GM21515 (cell line): Measurements from ENCODE around the gene TMEM41B.
A peak's percentile ranks its signal among the peaks of the same experiment; 100 is the strongest.
"Not testable (repeated sequence)": the region's sequence is repeated elsewhere in the genome, so short reads cannot be mapped to it uniquely, and the experiment has no call there.

ENCODE experiments used
- ATAC-seq: cut with Tn5 transposase; IDR thresholded peaks from one replicate; pipeline ENCODE4 v1.9.1; 2021; ENCODE audit not compliant: unreplicated experiment

The TMEM41B gene

DNA sequence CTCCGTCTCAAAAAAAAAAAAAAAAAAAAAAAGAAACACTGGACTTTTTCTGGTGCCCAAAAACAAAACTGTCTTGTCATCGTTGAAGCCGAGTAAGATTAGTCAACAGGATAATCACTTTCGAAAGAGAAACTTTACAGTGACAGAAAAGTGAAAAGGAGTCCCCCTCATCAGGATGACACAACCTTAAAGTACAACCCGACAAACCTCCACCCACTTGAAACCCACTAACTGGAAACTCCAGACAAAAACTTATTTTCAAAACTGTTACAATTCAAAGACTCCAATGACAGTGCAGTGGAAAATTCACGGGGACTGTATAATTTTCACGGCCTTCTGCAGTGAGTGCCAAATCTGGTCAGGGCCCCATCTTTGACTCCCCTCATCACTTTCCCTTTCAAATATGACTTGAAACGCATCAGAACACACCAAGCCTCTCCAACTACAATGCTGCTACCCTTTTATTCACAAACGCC, 50.5 kb downstream of the TMEM41B start:
- ATAC-seq, result peak; percentile 62

DNA sequence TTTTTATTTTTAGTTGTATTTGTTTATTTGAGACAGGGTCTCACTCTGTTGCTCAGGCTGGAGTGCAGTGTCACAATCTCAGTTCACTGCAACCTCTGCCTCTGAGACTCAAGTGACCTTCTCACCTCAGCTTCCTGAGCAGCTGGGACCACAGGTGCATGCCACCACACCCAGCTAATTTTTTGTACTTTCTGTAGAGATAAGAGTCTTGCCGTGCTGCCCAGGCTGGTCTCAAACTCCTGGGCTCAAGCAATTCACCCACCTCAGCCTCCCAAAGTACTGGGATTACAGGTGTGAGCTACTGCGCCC, 53.6 kb downstream of the TMEM41B start:
- not testable (repeated sequence) for ATAC-seq

DNA sequence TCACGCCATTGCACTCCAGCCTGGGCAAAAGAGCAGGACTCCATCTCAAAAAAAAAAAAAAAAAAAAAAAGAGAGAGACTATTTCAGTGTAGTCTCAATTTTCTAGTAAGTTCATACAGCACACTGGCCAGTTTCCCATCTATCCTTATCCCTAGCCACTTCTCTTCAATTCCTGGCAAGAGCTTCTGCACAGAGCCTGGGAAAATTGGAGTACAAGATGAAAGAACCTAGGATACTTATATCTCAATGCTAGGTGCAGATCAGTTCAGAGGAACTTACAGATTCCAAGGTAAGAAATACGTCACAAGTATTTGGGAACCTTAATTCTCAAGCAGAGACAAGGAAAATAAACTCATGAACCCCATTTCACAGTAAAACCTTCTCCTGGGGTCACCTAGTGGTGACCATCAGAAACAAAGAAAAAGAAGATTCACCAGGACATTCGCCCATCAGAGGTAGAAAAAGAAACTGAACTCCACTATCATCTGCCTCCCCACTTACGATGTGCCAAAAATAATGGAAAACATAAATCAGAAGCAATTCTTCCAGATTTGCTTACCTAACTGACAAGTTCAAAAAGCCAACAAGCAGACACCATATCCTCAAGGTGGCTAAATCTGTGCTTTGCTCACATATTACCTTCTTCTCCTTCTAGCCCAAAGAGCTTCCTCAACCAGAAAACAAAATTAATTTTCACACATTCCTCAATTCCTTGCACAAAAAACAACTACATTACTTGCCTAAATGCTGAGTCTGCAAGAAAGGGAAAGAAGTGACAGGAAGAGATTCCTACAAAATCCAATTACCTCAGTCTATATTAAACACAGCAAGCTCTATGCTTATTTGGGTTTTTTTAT, 54.2 kb downstream of the TMEM41B start:
- ATAC-seq, result no peak

GRCh38 chr11:9258279-9258678, 56.1 kb downstream of the TMEM41B start:
- not testable (repeated sequence) for ATAC-seq

DNA sequence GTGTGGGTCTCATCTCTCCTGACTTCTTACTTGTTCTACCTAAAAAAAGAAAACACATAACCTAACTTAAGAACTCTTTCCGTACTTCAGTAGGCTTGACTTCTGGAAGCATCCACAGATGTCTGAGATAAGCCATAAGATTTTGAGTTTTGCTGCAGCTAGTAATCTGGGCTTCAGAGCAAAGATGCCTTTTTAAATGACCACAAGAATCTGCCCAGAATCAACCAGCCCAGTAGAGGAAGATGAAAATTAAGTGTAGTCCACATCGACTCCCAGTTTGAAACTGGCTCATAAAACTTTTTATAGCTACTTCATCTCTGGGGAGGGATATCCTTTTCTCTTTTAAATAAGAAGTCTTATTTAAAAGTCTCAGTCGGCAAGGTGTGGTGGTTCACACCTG, 60.0 kb downstream of the TMEM41B start:
- no peak for ATAC-seq

- no peak for ATAC-seq
Observed at GRCh38 chr11:9253086-9253485, 61.3 kb downstream of the TMEM41B start.

- no peak for ATAC-seq
Observed at GRCh38 chr11:9251311-9251710, 63.1 kb downstream of the TMEM41B start.

DNA sequence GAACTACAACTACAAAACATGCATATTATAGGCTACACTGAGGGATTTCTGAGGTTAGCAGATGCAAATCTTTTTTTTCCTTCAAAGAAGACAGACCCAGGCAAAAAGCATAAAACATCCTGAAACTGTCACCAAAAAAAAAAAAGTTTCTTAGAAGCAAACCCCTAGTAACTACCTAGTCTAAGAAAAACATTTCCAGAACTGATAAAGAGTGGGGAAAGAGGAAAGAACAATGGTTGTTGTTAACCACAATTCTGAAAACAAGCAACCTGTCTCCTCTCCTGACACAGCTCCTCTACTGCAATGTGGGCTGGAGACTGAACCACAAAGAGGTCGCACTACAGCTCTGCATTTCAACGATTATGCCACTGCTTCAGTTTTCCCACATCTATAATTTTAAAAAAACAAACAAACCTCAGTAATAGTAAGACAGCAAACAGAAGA, 64.2 kb downstream of the TMEM41B start:
- peak; percentile 81 for ATAC-seq

DNA sequence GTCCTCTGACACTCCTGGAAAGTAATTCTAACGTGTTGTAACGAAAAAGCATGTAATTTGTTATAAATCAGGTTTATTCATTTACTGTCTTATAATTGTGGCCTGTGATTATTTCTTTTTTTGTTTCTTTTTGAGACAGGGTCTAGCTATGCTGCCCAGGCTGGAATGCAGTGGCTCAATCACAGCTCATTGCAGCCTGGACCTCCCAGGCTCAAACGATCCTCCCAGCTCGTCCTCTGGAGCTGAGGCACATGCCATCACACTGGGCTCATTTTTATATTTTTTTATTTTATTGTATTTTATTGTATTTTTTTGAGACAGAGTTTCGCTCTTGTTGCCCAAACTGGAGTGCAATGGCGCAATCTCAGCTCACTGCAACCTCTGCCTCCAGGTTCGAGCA, 65.1 kb downstream of the TMEM41B start:
- ATAC-seq, result no peak

GRCh38 chr11:9247863-9248262, 66.5 kb downstream of the TMEM41B start:
- no peak for ATAC-seq

- ATAC-seq, result not testable (repeated sequence)
Observed at GRCh38 chr11:9236242-9236641, 78.2 kb downstream of the TMEM41B start.

DNA sequence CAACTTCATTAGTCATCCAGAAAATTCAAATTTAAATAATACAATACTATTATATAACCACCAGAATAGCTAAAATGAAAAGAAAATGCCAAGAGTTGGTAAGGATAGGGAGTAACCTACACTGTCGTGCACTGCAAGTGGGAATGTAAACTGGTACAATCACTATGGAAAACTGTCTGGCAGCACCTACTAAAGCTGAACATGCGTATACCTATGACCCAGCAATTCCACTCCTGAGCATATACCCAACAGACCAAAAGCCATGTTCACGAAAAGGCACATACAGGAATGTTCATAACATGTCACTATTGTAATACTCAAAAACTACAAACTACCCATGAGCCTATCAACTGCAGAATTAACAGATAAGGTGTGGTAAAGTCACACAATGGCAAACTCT, 81.9 kb downstream of the TMEM41B start:
- ATAC-seq, result no peak

GRCh38 chr11:9231848-9232177, 82.6 kb downstream of the TMEM41B start:
- peak; percentile 75 for ATAC-seq
